ENCODE data around the gene ELOF1. TPM values are rescaled to one million over a fixed set of nuclear protein-coding genes. Genes with fewer than 3 reads are reported as not detected.

Gene ELOF1
- total RNA-seq, 1 donor from 2014 or later: 28.0 TPM

- peak in 1 of 2 donors; percentile 51 for TF ChIP-seq POLR2AphosphoS5 (IDR thresholded peaks at IDR 0.05; ENCODE audit: insufficient read depth in 1 of 2, low read depth in 1 of 2)
- TF ChIP-seq CTCF (IDR thresholded peaks at IDR 0.05): no peak
- TF ChIP-seq POLR2A (IDR thresholded peaks at IDR 0.05): no peak
- intact Hi-C loops (cut with DNase I): no loop called here
These were observed 52.9 kb downstream of the ELOF1 start for GRCh38 chr19:11506101-11506555.

DNA sequence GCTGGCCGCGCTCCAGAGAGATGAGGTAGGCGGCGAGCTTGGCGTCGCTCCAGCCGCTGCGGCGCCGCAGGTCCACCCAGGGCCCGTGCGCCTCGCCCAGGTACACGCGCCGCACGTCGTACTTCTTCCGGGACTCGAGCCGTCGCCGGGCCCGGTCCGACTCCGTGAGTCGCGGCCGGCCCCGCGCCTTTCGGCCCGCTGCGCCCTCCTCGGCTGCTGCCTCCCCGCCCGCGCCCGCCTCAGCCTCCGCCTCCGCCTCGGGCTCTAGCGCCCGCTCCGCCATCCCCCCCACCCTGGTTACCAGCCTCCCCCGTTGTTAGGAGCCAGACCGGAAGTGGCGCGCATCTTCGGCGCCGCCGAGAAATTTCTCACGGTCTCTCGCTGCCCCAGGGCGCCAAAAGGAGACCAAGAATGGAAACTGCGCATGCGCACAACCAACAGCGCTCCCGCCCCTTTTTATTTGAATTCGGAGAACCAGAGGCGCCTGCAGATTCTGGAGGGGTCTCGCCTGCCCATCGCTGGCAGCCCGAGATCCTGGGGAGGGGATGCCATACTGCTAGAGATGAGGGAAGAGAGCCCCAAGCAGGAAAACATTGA lies 53.4 kb downstream of the ELOF1 start, which contains the start of gene ZNF653:
Gene ZNF653 (minus strand): TSS at position 336 of the 597 bp plus-strand sequence. CDS start 53 bp downstream, at position 283.
- Histone ChIP-seq H3K27me3 (no peaks in the 10 kb centered on the region), H3K4me1 (peaks cover 16% of the 10 kb centered on the region), H3K36me3 (no peaks in the 10 kb centered on the region), H3K4me3 (peak within 1 kb of the TSS; percentile 87 to 94), H3K9me3 (no peaks in the 10 kb centered on the region), H3K27ac (peak within 1 kb of the TSS; percentile 91)
- intact Hi-C loops (cut with DNase I): no loop called here
- TF ChIP-seq CTCF (IDR thresholded peaks at IDR 0.05) (no peak), POLR2AphosphoS5 (IDR thresholded peaks at IDR 0.05; ENCODE audit: insufficient read depth in 1 of 2, low read depth in 1 of 2) (peak; percentile 71 to 92)
- DNase-seq (ENCODE audit: extremely low spot score in 2 of 2): peak in 1 of 2 donors; percentile 93

More at GRCh38 chr19:11506101-11506555, 52.9 kb downstream of the ELOF1 start:
- Histone ChIP-seq H3K4me3 (peak overlapping the region; percentile 87 to 94), H3K27ac (peak overlapping the region; percentile 91), H3K9me3 (no peaks in the 10 kb centered on the region), H3K4me1 (peaks cover 16% of the 10 kb centered on the region), H3K36me3 (peaks cover 0 to 2% of the 10 kb centered on the region in 2 donors), H3K27me3 (no peaks in the 10 kb centered on the region)
- no peak for DNase-seq (ENCODE audit: extremely low spot score in 2 of 2)

DNA sequence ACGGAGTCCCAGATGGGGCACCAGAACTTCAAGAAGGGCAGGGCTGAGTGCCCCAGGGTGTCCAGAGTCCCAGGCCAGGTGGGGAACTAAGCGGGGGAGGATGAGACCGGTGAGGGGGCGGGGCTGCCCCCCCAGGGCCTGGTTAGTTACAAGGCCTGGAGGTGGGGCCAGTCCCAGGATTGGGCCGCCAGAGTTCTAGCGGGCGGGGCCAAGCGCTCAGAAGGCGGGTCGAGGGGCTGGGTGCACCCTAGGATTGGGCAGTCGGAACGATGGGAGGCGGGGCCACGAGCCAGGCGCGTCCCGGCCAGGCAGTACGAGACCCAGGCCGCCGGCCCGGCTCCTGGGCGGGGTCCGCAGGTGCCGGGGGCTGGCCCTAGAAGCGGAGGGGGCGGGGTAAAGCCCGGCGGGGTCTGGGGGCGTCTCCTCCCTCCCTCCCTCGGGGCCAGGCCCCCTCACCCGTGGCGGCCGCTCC lies 54.0 kb downstream of the ELOF1 start:
- Histone ChIP-seq H3K36me3 (no peaks in the 10 kb centered on the region), H3K9me3 (no peaks in the 10 kb centered on the region), H3K27ac (peak overlapping the region; percentile 91), H3K4me1 (peaks cover 16% of the 10 kb centered on the region), H3K4me3 (peak overlapping the region; percentile 87 to 94), H3K27me3 (no peaks in the 10 kb centered on the region)
- peak; percentile 26 to 39 for TF ChIP-seq POLR2AphosphoS5 (IDR thresholded peaks at IDR 0.05; ENCODE audit: insufficient read depth in 1 of 2, low read depth in 1 of 2)
- TF ChIP-seq POLR2A (IDR thresholded peaks at IDR 0.05): peak in 1 of 2 donors; percentile 26
- no peak for TF ChIP-seq CTCF (IDR thresholded peaks at IDR 0.05)
- intact Hi-C loops (cut with DNase I): no loop called here
- peak in 1 of 2 donors; percentile 97 for DNase-seq (ENCODE audit: extremely low spot score in 2 of 2)

DNA sequence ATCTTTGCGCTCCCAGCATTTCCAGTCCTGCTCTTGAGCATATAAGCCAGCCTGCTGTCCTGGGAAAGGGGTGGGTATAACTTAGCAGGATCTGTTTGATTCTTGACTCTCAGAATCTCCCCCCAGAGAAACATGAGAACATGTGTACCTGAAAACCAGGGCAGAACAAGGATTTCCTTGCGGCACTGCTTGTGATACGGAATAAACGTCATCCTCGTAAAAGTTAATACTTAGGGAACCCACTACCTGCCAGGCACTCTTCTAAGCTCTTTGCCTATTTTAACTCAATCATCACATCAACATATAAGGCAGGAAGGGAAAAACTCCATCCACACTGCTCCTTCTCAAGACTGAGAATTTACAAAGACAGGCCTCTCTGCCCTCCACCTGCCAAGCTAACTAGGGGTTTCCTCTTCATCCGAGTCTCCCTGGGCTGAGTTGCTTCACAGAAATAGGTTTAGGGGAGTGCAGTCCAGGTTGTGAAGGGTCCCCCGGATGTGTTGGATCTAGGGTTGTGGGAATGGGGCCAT lies 54.5 kb downstream of the ELOF1 start:
- H3K4me3 ChIP-seq: peak overlapping the region; percentile 87 to 94
- intact Hi-C loops (cut with DNase I): no loop called here

More for the DNA sequence above, 54.5 kb downstream of the ELOF1 start:
- H3K36me3 ChIP-seq: no peaks in the 10 kb centered on the region
- no peak for DNase-seq (ENCODE audit: extremely low spot score in 2 of 2)
- H3K9me3 ChIP-seq: no peaks in the 10 kb centered on the region
- H3K27ac ChIP-seq: peak overlapping the region; percentile 91
- no peaks in the 10 kb centered on the region for H3K27me3 ChIP-seq
- peaks cover 16% of the 10 kb centered on the region for H3K4me1 ChIP-seq
- no peak for TF ChIP-seq CTCF (IDR thresholded peaks at IDR 0.05)
- TF ChIP-seq POLR2A (IDR thresholded peaks at IDR 0.05): no peak
- TF ChIP-seq POLR2AphosphoS5 (IDR thresholded peaks at IDR 0.05; ENCODE audit: insufficient read depth in 1 of 2, low read depth in 1 of 2): no peak

Small RNAs within 50 kb of the gene (small RNA-seq; reads per million reads assigned to genes)
- gene RN7SL833P: not detected

Other genes with a start within 250 kb of the ELOF1 start
- 33.9 TPM for gene RAB3D, start 219.6 kb downstream of the ELOF1 start, total RNA-seq
- 173 TPM for gene TMEM205, start 213.0 kb downstream of the ELOF1 start, total RNA-seq
- 24.1 TPM for gene CCDC159, start 212.7 kb downstream of the ELOF1 start, total RNA-seq
- 16.5 TPM for gene PLPPR2, start 203.8 kb downstream of the ELOF1 start, total RNA-seq
- 1.5 TPM for gene SWSAP1, start 184.6 kb downstream of the ELOF1 start, total RNA-seq
- gene EPOR, start 174.9 kb downstream of the ELOF1 start, total RNA-seq: 14.5 TPM
- 19.6 TPM for gene RGL3, start 139.9 kb downstream of the ELOF1 start, total RNA-seq
- not detected for gene ODAD3, start 124.1 kb downstream of the ELOF1 start, total RNA-seq
- gene PRKCSH, start 123.6 kb downstream of the ELOF1 start, total RNA-seq: 79.1 TPM
- 1.2 TPM for gene ELAVL3, start 78.2 kb downstream of the ELOF1 start, total RNA-seq
- 12.5 TPM for gene ZNF653, start 53.4 kb downstream of the ELOF1 start, total RNA-seq
- gene ECSIT, start 30.1 kb downstream of the ELOF1 start, total RNA-seq: 49.6 TPM
- 276 TPM for gene CNN1, start 20.4 kb downstream of the ELOF1 start, total RNA-seq
- gene ACP5, start 18.4 kb upstream of the ELOF1 start, total RNA-seq: 6.1 TPM
- gene ZNF627, start 38.3 kb upstream of the ELOF1 start, total RNA-seq: 7.1 TPM
- 14.2 TPM for gene ZNF823, start 179.7 kb upstream of the ELOF1 start, total RNA-seq
- gene ZNF441, start 207.8 kb upstream of the ELOF1 start, total RNA-seq: 7.1 TPM
- gene ZNF491, start 239.3 kb upstream of the ELOF1 start, total RNA-seq: 5.2 TPM